ENCODE results near the gene KIFC3. TPM values are rescaled to one million over a fixed set of nuclear protein-coding genes. Genes with fewer than 3 reads are reported as not detected.

KIFC3 gene
- total and polyA plus RNA-seq, 4 donors, result 24.3 to 55.7 (median 45.0) TPM

DNA sequence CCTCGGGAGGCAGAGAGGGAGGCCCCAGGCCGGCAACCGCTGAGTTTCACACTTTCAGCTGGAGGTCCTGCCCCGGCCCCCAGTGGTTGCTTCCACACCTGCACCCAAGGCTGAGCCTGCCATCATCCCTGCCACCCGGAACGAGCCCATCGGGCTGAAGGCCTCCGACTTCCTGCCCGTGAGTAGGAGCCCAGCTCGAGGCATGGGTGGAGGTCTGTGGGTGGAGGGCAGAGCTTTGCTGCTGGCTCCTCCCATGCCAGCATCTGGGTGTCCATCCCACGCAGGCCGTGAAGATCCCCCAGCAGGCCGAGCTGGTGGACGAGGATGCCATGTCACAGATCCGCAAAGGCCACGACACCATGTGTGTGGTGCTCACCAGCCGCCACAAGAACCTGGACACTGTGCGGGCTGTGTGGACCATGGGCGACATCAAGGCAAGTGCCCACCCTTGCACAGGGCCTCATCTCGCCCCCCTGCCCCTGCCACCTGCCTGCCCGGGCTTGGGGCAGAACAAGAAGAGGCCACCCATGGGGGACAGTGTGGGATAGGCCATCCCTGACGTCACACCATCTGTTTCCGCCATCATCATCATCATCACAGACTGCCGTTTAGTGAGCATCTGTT lies 47.1 kb downstream of the KIFC3 start:
- Histone ChIP-seq H3K4me1 (ENCODE audit: control insufficient read depth, insufficient read depth, low read length) (peaks cover 3% of the 10 kb centered on the region), H3K27ac (ENCODE audit: low read depth, low read length) (no peak overlapping the region), H3K4me3 (ENCODE audit: low read depth, low read length) (no peak overlapping the region), H3K36me3 (ENCODE audit: control insufficient read depth, insufficient read depth, low read length) (peaks cover 100% of the 10 kb centered on the region), H3K27me3 (ENCODE audit: control insufficient read depth, insufficient read depth, low read length) (no peaks in the 10 kb centered on the region), H3K9me3 (ENCODE audit: control insufficient read depth, insufficient read depth, low read length) (no peaks in the 10 kb centered on the region)
- DNase-seq (ENCODE audit: low read depth in 4 of 6, low spot score in 6 of 6), result no peak
- 85% methylated on average over 23 of the region's 24 CpGs for WGBS (ENCODE audit: insufficient coverage)

DNA sequence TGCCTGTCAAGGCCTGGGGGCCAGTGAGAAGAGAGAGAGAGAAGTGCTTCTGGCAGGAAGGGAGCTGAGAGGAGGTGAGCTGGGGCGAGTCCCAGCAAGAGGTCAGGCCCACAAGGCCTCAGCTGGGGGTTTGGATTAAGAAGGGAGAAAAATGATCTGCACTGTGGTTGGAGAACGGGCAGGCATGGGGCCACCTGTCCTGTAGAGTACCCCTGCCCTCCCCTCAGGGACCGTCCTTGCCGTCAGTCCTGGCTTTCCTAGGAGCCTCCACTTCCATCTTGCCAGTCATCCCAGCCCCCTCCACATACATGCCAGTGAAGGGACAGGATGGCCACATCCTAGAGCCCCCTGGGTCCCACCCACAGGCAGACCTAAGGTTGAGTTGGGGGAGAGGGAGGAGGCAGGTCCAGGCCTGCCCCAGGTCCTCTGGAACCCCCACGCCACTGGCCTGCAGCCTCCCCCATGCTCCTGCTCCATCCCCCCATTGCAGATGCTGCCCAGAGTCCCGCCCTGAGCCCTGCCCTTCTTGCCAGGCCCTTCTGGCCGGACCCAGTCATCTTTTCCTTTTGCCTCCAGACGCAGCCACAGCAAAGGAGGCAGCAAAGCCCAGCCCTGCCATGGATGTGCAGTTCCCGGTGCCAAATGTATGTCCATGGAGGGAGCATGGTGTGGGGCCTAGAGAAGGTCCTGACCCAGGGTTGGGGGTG lies 47.8 kb downstream of the KIFC3 start:
- no peak overlapping the region for H3K27ac ChIP-seq (ENCODE audit: low read depth, low read length)
- no peak for DNase-seq (ENCODE audit: low read depth in 4 of 6, low spot score in 6 of 6)
- peaks cover 3% of the 10 kb centered on the region for H3K4me1 ChIP-seq (ENCODE audit: control insufficient read depth, insufficient read depth, low read length)
- no peaks in the 10 kb centered on the region for H3K27me3 ChIP-seq (ENCODE audit: control insufficient read depth, insufficient read depth, low read length)
- 83% methylated on average over 9 of the region's 9 CpGs for WGBS (ENCODE audit: insufficient coverage)
- H3K4me3 ChIP-seq (ENCODE audit: low read depth, low read length), result no peak overlapping the region
- no peaks in the 10 kb centered on the region for H3K9me3 ChIP-seq (ENCODE audit: control insufficient read depth, insufficient read depth, low read length)
- peaks cover 100% of the 10 kb centered on the region for H3K36me3 ChIP-seq (ENCODE audit: control insufficient read depth, insufficient read depth, low read length)

DNA sequence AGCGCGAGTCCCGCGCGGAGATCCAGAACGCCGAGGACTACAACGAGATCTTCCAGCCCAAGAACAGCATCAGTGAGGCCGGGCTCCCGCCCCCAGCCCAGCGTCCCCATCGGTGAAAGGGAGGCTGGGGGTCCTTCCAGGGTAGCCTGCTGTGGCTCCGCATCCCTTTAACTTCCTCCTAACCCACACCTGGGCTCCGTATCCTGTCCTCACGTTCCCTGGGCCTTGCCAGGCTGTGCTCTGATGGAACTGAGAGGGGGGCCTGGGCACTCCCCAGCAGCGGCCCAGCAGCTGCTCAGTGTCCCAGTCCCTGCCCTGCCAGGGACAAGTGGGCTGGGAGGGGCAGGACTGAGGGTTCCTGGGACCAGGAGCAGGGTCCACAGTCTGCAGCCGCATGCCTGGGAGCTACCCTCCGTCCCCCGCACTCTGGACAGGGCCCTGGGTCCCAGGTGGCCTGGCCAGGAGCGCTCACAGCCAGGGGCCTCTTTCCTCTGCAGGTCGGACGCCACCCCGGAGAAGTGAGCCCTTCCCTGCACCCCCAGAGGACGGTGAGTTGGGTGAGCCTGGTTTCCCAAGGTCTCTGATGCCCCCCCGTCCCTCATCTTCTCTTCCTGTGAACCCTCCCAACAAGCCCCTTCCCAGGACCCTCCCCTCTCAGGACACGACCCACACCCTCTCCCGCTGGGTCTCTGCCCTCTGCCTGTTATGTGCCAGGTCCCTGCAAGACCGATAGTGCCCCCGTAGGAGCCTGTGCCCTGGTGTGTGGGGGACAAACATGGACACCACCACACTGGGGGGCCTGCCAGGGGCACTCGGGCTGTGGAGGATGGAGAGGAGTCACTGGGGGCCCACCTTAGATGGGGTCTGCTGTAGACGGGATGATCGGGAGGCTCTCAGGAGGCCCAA lies 48.6 kb downstream of the KIFC3 start:
- Histone ChIP-seq H3K4me1 (ENCODE audit: control insufficient read depth, insufficient read depth, low read length) (peaks cover 3% of the 10 kb centered on the region), H3K9me3 (ENCODE audit: control insufficient read depth, insufficient read depth, low read length) (no peaks in the 10 kb centered on the region), H3K27me3 (ENCODE audit: control insufficient read depth, insufficient read depth, low read length) (no peaks in the 10 kb centered on the region), H3K27ac (ENCODE audit: low read depth, low read length) (no peak overlapping the region), H3K36me3 (ENCODE audit: control insufficient read depth, insufficient read depth, low read length) (peaks cover 97% of the 10 kb centered on the region), H3K4me3 (ENCODE audit: low read depth, low read length) (no peak overlapping the region)
- DNase-seq (ENCODE audit: low read depth in 4 of 6, low spot score in 6 of 6), result no peak
- 90% methylated on average over 29 of the region's 32 CpGs for WGBS (ENCODE audit: insufficient coverage)

DNA sequence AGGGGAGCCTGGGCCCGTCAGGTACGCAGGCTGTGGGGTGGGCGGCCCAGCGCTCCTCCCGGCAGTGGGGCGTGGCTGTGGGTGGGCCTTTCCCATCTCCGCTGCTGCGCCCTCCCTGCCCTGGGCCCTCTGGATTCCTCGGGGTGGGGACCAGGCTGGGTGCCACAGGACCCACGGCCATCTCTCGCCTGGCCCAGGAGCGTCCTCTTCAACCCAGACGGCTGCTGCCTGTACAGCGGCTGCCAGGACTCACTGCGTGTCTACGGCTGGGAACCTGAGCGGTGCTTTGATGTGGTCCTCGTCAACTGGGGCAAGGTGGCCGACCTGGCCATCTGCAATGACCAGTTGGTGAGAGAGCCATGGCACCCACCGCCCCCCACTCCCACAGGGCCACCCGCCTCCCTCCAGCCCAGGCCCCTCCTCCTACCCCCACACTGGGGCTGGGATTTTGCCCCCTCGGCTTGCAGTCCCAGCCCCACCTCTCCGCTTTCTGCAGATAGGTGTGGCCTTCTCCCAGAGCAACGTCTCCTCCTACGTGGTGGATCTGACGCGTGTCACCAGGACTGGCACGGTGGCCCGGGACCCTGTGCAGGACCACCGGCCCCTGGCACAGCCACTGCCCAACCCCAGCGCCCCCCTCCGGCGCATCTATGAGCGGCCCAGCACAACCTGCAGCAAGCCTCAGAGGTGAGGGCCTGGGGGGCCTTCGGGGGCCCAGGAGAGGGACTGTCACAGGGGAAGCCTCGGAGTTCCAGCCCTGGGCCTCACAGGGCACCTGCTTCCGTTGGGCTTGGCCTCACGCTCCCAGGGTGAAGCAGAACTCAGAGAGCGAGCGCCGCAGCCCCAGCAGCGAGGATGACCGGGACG lies 49.5 kb downstream of the KIFC3 start:
- H3K36me3 ChIP-seq (ENCODE audit: control insufficient read depth, insufficient read depth, low read length), result peaks cover 97% of the 10 kb centered on the region
- no peaks in the 10 kb centered on the region for H3K27me3 ChIP-seq (ENCODE audit: control insufficient read depth, insufficient read depth, low read length)
- 93% methylated on average over 44 of the region's 44 CpGs for WGBS (ENCODE audit: insufficient coverage)
- H3K4me1 ChIP-seq (ENCODE audit: control insufficient read depth, insufficient read depth, low read length), result peaks cover 3% of the 10 kb centered on the region
- DNase-seq (ENCODE audit: low read depth in 4 of 6, low spot score in 6 of 6), result no peak
- H3K4me3 ChIP-seq (ENCODE audit: low read depth, low read length), result no peak overlapping the region
- H3K9me3 ChIP-seq (ENCODE audit: control insufficient read depth, insufficient read depth, low read length), result no peaks in the 10 kb centered on the region
- H3K27ac ChIP-seq (ENCODE audit: low read depth, low read length), result no peak overlapping the region

DNA sequence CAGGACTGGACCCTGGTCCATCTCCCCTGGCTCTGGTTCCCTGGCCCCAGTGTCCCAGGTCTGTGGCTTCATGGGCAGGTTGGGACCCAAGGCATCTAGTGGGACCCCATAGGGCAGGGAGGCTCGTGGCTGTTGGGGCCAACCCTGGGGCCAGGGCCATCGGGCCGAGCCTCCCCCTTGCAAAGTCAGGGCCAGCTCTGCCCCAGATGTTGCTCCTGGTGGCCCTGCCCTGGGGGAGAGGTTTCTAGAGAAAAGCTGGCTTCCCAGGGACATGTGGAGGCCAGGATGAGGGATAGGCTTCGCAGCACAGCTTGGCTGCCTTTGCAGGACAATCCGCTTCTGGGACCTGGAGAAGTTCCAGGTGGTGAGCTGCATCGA lies 50.1 kb downstream of the KIFC3 start:
- no peaks in the 10 kb centered on the region for H3K4me1 ChIP-seq (ENCODE audit: control insufficient read depth, insufficient read depth, low read length)
- WGBS (ENCODE audit: insufficient coverage), result 94% methylated on average over 6 of the region's 6 CpGs
- H3K36me3 ChIP-seq (ENCODE audit: control insufficient read depth, insufficient read depth, low read length), result peaks cover 97% of the 10 kb centered on the region
- H3K9me3 ChIP-seq (ENCODE audit: control insufficient read depth, insufficient read depth, low read length), result no peaks in the 10 kb centered on the region
- H3K4me3 ChIP-seq (ENCODE audit: low read depth, low read length), result no peak overlapping the region
- DNase-seq (ENCODE audit: low read depth in 4 of 6, low spot score in 6 of 6), result no peak
- no peaks in the 10 kb centered on the region for H3K27me3 ChIP-seq (ENCODE audit: control insufficient read depth, insufficient read depth, low read length)
- no peak overlapping the region for H3K27ac ChIP-seq (ENCODE audit: low read depth, low read length)

DNA sequence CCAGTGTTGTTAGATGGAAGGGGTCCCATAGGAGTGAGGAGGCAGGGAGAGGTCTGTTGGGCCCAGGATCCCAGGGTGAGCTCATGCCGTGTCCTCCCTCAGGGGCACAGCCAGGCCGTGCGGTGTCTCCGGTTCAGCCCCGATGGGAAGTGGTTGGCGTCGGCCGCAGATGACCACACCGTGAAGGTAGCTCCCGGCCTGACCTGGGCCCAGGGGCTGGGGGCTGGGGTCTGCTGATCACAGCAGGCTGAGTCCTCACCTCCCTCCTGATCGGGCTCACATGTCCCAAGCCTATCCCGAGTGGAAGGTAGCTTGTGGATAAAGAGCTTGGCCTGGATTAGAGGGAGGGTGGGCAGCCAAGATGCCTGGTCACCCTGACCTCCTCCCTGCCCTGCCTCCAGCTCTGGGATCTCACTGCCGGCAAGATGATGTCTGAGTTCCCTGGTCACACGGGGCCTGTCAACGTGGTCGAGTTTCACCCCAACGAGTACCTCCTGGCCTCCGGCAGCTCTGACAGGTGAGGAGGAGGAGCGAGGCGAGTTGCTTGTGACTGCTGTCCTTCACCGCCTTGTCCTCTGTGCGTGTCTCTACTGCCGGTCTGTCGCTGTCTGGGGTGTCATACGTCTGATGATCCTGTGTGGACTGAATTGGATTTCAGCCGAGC lies 50.6 kb downstream of the KIFC3 start:
- no peaks in the 10 kb centered on the region for H3K9me3 ChIP-seq (ENCODE audit: control insufficient read depth, insufficient read depth, low read length)
- H3K36me3 ChIP-seq (ENCODE audit: control insufficient read depth, insufficient read depth, low read length), result peaks cover 95% of the 10 kb centered on the region
- no peak for DNase-seq (ENCODE audit: low read depth in 4 of 6, low spot score in 6 of 6)
- no peaks in the 10 kb centered on the region for H3K4me1 ChIP-seq (ENCODE audit: control insufficient read depth, insufficient read depth, low read length)
- H3K27ac ChIP-seq (ENCODE audit: low read depth, low read length), result no peak overlapping the region
- 93% methylated on average over 25 of the region's 26 CpGs for WGBS (ENCODE audit: insufficient coverage)
- no peaks in the 10 kb centered on the region for H3K27me3 ChIP-seq (ENCODE audit: control insufficient read depth, insufficient read depth, low read length)
- no peak overlapping the region for H3K4me3 ChIP-seq (ENCODE audit: low read depth, low read length)

DNA sequence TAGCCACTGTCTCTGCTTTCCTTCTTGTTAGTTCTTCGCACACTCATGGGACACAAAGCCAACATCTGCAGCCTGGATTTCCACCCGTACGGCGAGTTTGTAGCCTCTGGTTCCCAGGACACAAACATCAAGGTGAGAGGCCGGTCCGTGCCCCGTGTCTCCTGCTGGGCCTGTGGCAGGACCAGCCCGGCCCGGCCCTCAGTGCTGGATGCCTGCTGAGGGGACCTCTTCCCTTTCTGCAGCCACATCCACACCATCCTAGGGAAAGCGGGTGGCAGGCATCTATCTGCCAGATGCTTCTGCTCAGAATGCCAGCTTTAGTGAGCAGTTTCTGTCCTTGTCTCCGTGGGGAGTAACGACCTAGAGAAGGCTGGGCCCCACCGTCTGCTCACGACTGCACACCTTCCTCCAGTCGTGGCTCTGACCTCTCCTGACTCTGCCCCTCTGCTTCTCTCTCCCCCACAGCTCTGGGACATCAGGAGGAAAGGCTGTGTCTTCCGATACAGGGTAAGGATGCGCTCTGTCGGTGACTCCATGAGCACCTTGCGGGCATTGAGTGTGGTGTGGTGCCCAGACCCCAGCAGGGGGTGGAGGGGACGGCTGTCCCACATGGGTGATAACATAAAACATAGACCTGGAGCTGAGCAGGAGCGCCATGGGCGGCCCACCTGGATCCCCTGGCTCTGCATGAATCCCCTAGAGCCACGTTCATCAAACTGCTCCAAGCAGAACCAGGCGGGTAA lies 51.3 kb downstream of the KIFC3 start:
- Histone ChIP-seq H3K4me1 (ENCODE audit: control insufficient read depth, insufficient read depth, low read length) (no peaks in the 10 kb centered on the region), H3K9me3 (ENCODE audit: control insufficient read depth, insufficient read depth, low read length) (no peaks in the 10 kb centered on the region), H3K27ac (ENCODE audit: low read depth, low read length) (no peak overlapping the region), H3K4me3 (ENCODE audit: low read depth, low read length) (no peak overlapping the region), H3K27me3 (ENCODE audit: control insufficient read depth, insufficient read depth, low read length) (no peaks in the 10 kb centered on the region), H3K36me3 (ENCODE audit: control insufficient read depth, insufficient read depth, low read length) (peaks cover 88% of the 10 kb centered on the region)
- 86% methylated on average over 21 of the region's 24 CpGs for WGBS (ENCODE audit: insufficient coverage)
- no peak for DNase-seq (ENCODE audit: low read depth in 4 of 6, low spot score in 6 of 6)

DNA sequence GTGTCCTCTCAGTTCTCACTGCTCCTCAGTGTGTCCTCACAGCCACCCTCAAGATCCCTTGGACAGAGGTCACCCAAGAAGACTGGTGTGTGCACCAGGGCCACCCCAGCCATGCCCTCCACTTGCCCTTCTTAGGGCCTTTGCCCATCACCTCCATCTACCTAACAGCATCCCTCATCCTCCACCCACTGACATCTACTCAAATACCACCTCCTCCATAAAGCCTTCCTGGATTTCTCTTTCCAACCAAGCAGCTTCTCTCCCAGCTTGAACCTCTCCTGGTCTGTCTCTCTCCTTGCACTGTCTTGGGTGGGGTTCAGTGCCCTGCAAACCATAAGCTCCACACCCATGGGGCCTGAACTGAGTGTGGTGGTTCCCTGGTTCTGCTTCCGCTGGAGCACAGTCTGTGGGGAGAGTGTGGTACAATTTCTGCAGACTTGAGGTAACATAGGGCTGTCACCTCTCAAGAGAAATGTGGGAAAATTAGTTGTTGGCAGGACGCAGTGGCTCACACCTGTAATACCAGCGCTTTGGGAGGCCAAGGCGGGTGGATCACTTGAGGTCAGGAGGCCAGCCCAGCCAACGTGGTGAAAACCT lies 52.3 kb downstream of the KIFC3 start:
- Histone ChIP-seq H3K27ac (ENCODE audit: low read depth, low read length) (no peak overlapping the region), H3K4me3 (ENCODE audit: low read depth, low read length) (no peak overlapping the region), H3K4me1 (ENCODE audit: control insufficient read depth, insufficient read depth, low read length) (no peaks in the 10 kb centered on the region), H3K36me3 (ENCODE audit: control insufficient read depth, insufficient read depth, low read length) (peaks cover 84% of the 10 kb centered on the region), H3K27me3 (ENCODE audit: control insufficient read depth, insufficient read depth, low read length) (no peaks in the 10 kb centered on the region), H3K9me3 (ENCODE audit: control insufficient read depth, insufficient read depth, low read length) (no peaks in the 10 kb centered on the region)
- DNase-seq (ENCODE audit: low read depth in 4 of 6, low spot score in 6 of 6), result no peak
- 85% methylated on average over 5 of the region's 5 CpGs for WGBS (ENCODE audit: insufficient coverage)
